Stimulated activated CD8-positive, alpha-beta memory T cell treated with anti-CD3 and anti-CD28 coated beads, Interleukin-4, amount 100 ng/mL, for 4 hours (primary cell): ENCODE measurements around the gene PTPN22.

Experiments used
- DNase-seq, 2 donors: peaks; one replicate each; pipeline ENCODE4 v3.0.0-alpha.2; 2020; ENCODE audit warnings: low read depth in 2 of 2, low spot score in 1 of 2

Gene PTPN22

DNA sequence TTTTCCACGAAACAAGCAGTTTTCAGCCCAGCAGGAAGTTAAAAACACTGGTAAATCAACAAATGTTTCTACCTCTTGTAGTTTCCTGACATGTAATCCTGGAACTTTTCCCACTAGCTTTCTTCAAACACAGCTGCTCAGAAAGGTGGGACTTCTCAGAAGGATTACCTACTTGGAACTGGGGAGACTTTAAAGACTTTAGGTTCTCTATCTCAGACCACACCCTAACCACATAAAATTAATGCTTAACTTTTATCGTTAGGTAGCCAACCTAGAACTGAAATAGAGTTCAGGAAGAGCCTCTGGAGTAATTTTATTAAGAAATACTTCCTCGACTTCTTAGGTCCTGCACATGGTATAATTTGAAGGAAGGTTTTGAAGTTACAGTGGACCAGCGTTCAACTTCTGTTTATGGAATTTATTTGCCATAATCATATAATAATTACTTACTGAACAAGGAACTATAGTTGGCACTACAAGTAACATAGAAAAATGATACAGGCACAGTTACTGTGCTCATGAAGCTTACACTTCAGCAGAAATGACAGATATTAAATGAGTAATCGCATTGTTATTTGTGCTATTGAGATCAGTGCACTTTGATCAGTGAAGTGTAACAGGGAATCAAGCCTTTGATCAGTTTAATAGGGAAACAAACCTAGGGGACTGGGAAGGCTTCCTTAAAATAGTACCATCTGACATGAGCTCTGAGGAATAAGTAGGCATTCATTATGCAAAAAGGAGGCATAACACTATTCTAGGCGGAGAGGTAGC is 16.1 kb upstream of the PTPN22 start, which contains the start of gene BCL2L15:
BCL2L15 (minus strand) TSS at position 180 of the 774 bp plus-strand sequence. CDS start 206 bp downstream, outside the sequence.
- DNase-seq: no peak

DNA sequence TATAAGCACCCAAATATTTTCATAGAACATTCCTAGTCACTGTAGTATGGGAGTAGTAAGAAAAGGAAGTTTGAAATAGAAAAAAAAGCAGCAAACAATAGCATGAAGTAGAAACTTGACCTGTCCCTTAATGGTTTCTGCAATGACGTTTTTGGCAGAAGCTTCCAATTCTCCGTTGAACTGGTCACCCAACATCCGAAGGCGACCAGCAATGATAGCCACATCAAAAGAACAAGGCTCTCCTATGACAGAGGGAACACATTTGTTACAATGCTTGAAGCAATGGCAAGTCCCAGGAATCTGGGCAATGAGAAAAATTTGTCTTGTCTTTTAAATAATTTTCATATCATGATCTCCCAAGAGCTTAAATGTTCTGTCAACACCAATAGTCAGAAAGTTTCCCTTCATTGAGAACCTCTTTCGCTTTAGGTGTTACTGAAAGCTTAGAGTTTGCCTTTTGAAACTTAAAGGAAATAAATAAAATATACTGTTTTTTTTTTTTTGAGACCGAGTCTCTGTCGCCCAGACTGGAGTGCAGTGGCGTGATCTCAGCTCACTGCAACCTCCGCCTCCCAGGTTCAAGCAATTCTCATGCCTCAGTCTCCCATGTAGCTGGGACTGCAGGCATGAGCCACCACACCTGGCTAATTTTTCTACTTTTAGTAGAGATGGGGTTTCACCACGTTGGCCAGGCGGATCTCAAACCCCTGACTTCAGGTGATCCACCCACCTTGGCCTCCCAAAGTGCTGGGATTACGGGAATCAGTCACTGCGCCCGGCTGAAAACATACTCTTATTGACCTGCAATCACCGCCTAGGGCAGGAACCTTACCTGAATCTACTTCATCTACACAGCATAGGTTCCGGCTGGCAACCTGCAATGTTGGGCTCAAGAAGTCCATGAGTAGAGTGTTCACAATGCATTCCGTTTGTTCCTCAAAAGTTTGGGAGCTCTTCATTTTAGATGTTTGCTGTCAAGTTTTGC is 15.2 kb upstream of the PTPN22 start:
- DNase-seq: no peak

DNA sequence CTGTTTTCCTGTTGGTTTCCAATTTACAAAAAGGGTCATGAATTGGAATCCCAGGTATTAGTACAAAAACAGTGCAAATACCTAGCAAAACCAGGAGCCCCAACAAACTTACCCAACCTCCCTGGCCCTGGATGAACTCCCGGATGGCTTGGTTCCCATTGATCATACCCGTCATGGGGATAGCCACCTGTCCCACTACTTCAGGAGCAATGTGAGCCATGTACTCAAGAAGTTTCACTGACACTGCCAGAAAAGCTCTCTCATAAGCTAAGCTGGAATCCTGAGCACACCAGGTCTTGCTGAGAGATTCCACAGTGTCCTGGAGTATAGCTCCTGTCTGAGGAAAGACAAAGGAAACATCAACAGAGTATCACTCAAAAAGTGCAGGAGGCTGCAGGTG is 10.1 kb upstream of the PTPN22 start:
- no peak for DNase-seq

DNA sequence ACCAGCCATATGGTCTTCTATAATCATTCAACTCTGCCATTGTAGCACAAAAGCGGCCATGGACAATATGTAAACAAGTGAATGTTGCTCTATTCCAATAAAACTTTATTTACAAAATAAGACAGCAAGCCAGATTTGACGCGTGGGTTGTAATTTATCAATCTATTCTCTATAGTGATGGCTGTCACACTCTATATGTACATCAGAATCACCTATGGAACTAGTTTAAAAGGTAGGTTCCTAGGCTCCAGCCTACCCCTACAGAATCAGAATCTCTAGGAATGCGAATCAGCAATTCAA is 8.2 kb upstream of the PTPN22 start:
- no peak for DNase-seq

DNA sequence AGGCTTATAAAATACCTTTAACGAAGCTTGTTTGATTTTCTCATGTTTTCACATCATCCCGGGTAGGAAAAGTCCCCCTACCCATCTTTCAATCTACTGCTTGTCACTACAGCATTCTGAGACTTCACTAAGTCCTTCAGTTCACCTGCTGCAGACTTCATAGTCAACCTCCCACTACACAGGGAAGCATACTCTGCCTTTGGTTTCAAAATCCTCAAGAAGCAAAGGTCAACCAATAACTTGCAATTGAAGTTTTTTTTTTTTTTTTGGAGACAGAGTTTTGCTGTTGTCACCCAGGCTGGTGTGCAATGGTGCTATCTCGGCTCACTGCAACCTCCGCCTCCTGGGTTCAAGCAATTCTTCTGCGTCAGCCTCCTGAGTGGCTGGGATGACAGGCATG is 4.7 kb upstream of the PTPN22 start:
- DNase-seq: no peak

DNA sequence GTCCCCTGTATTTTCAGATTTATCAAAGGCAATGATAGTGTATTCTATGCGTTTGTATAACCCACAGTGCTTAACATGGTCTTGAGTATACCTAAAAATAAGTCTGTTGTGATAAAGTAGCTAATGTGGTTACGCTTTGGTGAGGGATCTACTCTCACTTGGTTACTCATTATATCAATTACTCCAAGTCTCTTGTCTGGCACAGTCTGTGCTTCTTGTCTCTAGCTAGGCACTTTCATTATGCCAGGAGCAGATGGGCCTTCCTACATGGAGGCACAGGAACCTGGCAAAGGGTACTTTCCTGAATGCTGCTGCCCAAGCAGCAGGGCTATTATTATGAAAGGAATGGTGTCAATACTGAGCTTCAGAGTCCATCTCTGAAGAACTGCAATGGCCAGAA is 4.2 kb upstream of the PTPN22 start:
- no peak for DNase-seq

DNA sequence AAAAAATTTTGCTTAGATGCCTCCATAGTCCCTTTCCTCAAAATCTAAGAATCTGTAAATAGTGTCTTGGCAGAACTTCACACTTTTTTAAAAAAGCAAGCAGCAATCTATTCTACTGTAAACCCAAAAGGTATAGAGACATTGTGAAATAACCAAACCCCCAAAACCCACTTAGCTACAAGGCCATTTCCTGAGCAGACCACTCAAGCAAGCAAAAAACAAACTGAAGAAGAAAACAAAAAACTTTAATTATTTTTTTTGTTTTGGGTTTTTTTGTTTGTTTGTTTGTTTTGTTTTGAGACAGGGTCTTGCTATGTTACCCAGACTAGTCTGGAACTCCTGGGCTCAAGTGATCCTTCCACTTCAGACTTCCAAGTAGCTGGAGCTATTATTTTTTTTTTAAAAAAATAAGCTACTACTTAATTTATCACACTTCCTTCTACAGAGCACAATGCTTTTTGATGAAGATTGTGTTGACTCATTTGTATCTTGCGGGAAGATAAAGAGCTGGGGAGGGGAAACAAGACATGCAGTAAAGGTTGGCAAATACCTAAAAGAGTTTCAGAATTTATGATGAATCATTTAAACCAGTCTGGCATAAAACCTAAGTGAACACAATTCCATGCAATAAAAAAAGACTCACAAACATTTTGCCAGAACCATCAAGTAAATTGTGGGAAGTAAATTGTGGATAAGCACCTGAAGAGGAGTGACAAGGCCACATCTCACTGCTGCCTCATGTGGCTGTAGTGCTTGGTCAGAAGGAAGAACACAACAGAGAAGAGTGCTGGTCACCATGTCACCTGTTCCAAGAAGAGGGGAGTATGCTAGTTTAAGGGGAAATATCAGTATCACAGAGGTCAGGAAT is 2.7 kb upstream of the PTPN22 start:
- DNase-seq: no peak

DNA sequence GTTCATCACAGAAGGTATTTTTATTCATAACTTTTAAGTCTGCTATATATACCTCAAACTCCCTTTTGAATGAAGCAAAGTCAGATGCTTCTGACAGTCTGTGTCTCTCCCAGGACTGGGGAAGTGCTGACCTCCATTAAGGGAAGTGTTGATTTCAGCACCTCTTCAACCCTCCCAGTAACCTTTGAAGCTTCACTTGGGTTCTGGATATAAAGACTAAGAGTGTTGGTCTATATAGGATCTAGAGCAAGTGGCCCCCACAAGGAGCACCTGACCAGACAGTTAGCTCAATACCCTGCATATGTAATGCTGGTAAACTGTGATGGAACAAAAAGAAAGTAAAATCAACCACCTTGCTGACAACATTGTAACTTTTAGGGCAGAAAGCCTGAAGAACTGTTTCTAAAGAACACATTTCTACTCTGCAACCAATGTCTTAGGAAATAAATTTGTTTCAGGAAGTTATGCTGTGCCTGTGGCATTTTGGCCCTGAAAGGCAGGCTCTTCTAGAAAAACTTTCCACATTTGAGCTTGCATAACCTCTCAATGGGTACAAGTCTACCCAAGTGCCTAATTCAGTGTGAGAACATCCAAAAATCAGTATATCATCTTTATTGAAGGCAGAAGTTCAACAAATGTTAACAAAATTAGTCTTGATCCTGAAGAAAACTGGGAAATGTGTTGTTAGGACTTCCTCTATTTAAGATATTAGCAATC is 865 bp upstream of the PTPN22 start:
- DNase-seq: no peak

DNA sequence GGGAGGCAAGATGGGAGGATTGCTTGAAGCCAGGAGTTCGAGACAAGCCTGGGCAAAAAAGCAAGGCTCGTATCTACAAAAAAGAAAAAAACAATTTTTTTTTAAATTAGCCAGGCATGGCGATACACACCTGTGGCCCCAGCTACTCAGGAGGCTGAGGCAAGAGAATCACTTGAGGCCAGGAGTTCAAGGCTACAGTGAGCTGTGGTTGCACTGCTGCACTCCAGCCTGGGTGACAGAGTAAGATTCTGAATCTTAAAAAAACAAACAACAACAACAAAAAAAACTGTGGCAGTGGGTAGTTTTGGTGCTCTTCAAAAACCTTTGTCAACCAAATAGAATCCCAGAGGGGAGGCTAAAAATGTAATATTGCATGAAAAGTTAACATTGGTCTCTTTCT is 734 bp downstream of the PTPN22 start:
- no peak for DNase-seq

DNA sequence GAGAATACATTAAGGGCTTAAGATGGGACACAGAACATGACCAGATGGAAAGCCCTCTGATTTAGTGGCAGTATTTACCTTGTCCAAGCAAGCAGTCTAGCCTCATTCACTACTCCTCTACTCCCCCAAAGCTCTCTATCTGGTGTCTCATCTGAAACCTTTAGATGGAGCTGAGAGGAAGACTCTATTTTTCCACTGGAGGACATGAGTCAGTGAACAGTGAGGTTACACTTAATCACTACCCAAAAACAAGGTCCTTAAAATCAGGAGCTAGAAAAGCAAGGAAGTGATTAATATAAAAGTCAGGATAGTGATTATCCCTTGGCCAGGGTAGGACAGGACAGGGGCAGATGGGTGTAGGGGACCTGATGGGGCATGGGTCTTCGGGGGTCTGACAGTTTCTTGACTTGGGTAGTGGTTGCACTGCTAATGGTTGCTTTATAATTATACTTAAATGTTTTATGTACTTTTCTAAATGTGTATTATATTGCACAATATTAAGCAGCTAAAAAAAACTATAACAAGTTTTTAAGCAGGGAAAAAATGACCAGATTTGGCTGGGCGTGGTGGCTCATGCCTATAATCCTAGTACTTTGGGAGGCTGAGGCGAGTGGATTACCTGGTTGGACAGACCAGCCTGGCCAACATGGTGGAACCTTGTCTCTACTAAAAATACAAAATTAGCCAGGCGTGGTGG is 3.0 kb downstream of the PTPN22 start:
- DNase-seq: no peak

DNA sequence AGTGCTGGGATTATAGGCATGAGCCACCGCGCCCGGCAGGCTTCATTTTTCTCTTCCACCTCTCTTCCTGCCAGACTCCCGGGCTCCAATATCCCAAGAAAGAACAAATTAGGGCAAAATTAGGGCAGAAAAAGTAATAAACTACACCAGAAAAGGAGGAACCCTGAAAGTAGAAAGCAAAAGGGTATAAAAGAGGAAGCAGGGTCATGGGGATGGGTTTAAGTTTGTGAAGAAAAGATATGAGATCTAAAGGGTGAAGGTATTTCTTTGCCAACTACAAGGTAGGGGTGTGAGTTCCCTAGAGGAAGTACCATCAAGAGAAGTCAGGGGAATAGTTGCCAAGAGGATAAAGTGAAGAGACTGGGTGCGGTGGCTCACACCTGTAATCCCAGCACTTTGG is 9.9 kb downstream of the PTPN22 start:
- no peak for DNase-seq

DNA sequence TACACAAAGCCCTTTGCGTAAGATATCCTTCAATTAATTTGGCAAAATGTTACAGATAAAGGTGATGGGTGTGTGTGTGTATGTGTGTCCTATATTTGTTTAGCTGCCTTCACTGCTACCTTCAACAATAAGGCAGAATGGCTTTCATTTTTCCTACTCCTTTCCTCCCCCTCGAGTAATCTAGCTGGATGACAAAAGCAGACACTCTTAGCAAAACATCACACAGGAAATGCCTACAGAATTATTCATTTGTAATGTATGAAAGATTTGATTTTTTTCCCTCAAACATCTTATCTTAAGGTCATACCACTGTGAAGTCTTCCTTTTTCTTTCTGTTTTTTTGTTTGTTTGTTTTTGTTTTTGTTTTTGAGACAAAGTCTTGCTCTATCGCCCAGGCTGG is 10.6 kb downstream of the PTPN22 start:
- no peak for DNase-seq

DNA sequence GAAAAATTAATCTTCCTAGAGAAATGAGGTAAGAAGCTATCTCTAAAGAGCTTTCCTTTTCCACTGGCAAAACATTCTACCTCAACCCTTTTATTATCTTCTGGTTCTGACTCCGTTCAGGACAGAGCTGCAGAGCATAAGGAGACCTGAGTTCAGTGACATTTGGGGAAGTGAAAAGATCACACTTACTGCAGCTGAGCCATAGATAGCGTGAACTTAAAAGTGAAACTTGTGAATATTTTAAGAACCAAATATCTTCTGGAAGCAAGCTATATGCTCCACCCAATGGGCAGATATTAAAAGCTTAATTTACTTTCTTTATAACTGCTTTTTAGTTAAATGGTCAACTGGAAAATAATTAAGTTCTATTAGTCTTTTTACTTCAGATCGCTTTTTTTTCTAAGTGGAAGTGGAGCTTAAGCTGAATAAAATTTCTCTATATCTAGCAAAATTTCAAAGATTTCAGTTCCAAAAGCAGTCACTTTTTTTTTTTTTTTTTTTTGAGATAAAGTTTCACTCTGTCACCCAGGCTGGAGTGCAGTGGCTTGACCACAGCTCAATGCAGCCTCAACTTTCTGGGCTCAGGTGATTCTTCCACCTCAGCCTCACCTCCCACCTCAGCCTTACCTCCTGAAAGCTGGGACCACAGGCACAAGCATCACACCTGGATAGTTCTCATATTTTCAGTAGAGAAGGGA is 11.9 kb downstream of the PTPN22 start:
- no peak for DNase-seq

DNA sequence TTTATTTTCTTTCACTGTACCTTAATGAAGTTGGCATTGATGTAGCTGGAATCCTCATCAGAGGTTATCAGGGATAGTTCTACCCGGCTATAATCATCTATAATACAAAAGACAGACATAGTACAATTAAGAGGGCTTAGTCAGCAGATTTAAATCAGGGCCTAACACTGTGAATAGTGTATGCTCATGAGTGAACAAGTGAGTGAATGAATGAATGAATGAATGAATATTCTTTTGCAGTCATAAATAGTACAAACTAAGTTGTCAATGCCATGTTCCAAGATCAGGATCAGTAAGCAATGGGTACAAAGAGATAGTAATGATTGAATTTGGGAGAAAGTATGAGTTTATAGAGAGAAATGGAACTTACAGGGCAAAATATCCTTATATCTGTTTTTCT is 12.5 kb downstream of the PTPN22 start:
- no peak for DNase-seq

DNA sequence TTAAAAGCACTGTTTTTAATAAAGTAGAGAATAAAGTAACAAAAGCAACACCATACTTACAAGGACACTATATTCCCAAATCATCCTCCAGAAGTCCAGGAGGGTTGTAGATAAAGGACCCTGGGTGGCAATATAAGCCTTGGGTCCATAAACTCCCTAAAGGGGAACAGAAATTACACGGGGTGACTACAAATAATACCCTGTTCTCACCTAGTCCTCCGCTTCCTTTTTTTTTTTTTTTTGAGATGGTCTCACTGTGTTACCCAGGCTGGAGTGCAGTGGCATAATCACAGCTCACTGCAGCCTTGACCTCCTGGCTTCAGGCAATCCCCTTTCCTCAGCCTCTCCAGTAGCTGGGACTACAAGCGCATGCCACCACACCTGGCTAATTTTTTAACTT is 13.1 kb downstream of the PTPN22 start:
- DNase-seq: no peak

DNA sequence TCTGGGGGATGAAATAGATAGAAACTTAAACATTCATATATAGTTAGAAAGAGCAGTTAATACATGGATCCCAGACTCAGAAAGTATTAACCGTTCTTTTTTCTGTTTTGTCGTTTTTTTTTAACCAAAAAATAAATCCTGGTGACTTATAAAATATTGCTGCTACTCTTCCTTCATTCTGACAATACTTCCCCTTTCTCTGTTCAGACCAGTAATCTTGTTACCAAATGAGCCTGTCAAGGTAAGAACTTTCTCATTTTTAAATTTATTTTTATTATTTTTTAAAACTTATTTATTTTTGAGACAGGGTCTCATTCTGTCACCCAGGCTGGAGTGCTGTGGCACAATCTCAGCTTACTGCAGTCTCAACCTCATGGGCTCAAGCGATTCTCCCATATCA is 13.7 kb downstream of the PTPN22 start:
- no peak for DNase-seq

DNA sequence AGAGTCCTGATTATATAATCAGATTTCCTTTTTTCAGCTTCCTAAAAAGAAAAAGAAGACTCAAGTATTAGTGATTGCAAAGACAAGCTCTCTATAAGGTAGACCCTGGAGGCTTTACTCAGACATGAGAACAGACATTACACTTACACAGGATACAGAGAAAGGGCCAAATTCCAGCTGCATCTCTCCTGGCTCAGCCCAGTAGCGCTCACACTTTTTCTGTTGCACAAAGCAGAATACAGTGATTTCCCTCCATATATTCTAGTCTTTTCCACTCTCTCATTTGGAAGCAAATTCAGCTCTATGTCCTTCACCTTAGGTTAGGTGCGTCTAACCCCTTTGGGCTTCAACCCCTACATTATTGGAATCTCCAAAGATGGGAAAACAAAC is 15.1 kb downstream of the PTPN22 start:
- DNase-seq: no peak

DNA sequence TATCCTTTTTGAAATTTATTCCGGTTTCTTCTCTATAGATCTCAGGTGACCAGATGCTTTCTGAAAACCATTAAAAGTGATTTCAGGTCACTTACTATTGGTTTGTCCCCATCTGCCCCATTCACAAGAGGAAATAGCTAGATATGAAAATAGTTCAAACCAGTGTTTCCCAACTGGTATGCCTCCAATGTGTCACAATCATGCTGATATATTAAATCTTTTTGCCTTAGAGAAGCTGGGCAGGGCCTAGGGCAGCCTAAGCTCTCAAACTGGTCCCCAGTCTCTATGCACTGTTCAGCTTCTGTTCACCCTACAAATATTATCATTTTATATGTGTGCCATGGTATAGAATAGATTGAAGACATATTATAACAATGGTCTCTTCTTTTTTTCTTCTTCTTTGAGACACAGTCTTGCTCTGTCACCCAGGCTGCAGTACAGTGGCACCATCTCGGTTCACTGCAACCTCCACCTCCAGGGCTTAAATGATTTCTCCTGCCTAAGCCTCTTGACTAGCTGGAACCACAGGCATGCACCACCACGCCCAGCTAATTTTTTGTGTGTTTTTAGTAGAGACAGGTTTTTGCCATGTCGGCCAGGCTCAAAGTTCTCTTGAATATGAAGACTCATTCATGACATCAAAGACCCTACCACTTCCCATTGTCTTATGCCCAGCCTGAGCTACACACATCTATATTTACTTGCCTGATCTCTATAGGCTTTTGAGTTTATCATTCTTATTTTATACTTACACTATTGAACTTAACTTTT is 15.7 kb downstream of the PTPN22 start:
- DNase-seq: no peak

DNA sequence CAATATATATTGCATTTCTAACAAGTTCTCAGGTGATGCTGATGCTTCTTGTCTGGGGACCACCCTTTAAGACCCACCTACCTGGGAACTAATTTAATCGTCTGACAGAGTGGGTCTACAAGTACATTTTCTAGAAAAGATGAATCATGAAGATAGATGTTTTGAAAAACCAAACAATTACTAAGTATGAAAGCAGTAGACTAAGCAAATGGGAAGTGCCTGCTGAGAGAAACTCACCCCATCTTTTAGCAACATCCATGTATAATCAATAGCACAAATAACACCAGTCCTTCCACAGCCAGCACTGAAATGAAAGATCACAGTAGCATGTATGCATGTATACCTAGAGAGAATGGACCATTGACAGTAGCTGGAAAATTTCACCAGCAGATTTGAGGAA is 17.3 kb downstream of the PTPN22 start:
- no peak for DNase-seq
